HCT116 (cell line): Measurements from ENCODE around the gene NAB2. TPM values are rescaled to one million over a fixed set of nuclear protein-coding genes. Genes with fewer than 3 reads are reported as not detected.

ENCODE experiments used
- ATAC-seq: fragments of 200-7000 bp; cut with Tn5 transposase; 2 replicates; pipeline ENCODE4 v1.9.1; 2020; ENCODE audit warnings: mild to moderate bottlenecking, moderate library complexity
- BruUV-seq: library from RNA; stranded (reverse); fragments of 400-500 nt; replicated peaks from 2 replicates; lab custom pipeline; 2021; lab: Mats Ljungman, UMichigan
- CTCF ChIA-PET: fragments of 300-600 bp; sonication (Branson Sonifier 250); formaldehyde crosslinking; loops from one replicate; lab custom pipeline; 2021; ENCODE audit warnings: antibody characterized with exemption; lab: Charles Lee
- POLR2A ChIA-PET: fragments of 300-600, 350-600 bp; sonication (Branson Sonifier 250); formaldehyde crosslinking; loops from one replicate; lab custom pipeline; 2021; ENCODE audit warnings: antibody characterized with exemption; lab: Charles Lee
- RAD21 ChIA-PET, 2 experiments: fragments of 300-600 bp; sonication (Branson Sonifier 250); formaldehyde crosslinking; loops; one replicate each; lab custom pipeline; 2023; ENCODE audit warnings: low total read pairs in 2 of 2; ENCODE audit not compliant: uncharacterized antibody in 2 of 2, unreplicated experiment in 2 of 2, low non-redundant PET in 1 of 2; lab: Charles Lee
- DNase-seq: peaks from one replicate; pipeline ENCODE4 v3.0.0-alpha.2; 2010; ENCODE audit warnings: low read depth, low spot score
- H2AFZ ChIP-seq: fragments of 200-600 bp; shearing (Covaris generic), sonication (generic); 2 replicates; pipeline ENCODE4 v1.6.1; 2017; ENCODE audit warnings: low read depth, mixed run types, mixed read lengths, antibody characterized with exemption, low read length; ENCODE audit not compliant: poor library complexity, severe bottlenecking
- H3K27ac ChIP-seq: 2 replicates; pipeline ENCODE4 v1.5.1; 2012; ENCODE audit warnings: low read depth, low read length
- H3K27me3 ChIP-seq: fragments of 200-600 bp; sonication (generic); 2 replicates; pipeline ENCODE4 v1.6.1; 2016; ENCODE audit warnings: mixed run types, low read length, mixed read lengths; ENCODE audit not compliant: insufficient read depth
- H3K36me3 ChIP-seq, 2 experiments: fragments of 200-500 bp in 1 of 2; fragments of 200-600 bp in 1 of 2; sonication (Bioruptor generic) in 1 of 2; sonication (generic) in 1 of 2; 2 replicates each; pipeline versions ENCODE4 v1.5.1 to v1.6.1; 2014 to 2016; ENCODE audit warnings: low read length in 2 of 2, inconsistent platforms in 1 of 2, mixed read lengths in 1 of 2, mixed run types in 1 of 2; ENCODE audit not compliant: insufficient read depth in 2 of 2, control insufficient read depth in 1 of 2
- H3K4me1 ChIP-seq, 2 experiments: fragments of 200-600 bp in 1 of 2; sonication (generic) in 1 of 2; 2 replicates each; pipeline versions ENCODE4 v1.5.1 to v1.6.1; 2012 to 2017; ENCODE audit warnings: low read length in 2 of 2, inconsistent platforms in 1 of 2, mild to moderate bottlenecking in 1 of 2, mixed read lengths in 1 of 2, mixed run types in 1 of 2, moderate library complexity in 1 of 2; ENCODE audit not compliant: insufficient read depth in 2 of 2, control insufficient read depth in 1 of 2
- H3K4me2 ChIP-seq: fragments of 200-600 bp; sonication (generic); 2 replicates; pipeline ENCODE4 v1.6.1; 2017; ENCODE audit warnings: mixed run types, low read length, mixed read lengths
- H3K4me3 ChIP-seq, 2 experiments: fragments of 200-600 bp in 1 of 2; sonication (generic) in 1 of 2; replicated peaks in 1 of 2; 2 replicates each; pipeline ENCODE4 v1.5.1; 2011 to 2016; ENCODE audit warnings: low read length in 2 of 2, control low read depth in 1 of 2, low read depth in 1 of 2, mild to moderate bottlenecking in 1 of 2, mixed read lengths in 1 of 2, mixed run types in 1 of 2
- H3K79me2 ChIP-seq: fragments of 200-600 bp; sonication (generic); 2 replicates; pipeline ENCODE4 v1.6.1; 2017; ENCODE audit warnings: mild to moderate bottlenecking, mixed run types, low read length, moderate library complexity, mixed read lengths; ENCODE audit not compliant: insufficient read depth
- H3K9ac ChIP-seq: fragments of 200-600 bp; sonication (generic); 2 replicates; pipeline ENCODE4 v1.6.1; 2016; ENCODE audit warnings: low read length, mixed read lengths
- H3K9me2 ChIP-seq: fragments of 200-600 bp; sonication (generic), shearing (Covaris generic); 2 replicates; pipeline ENCODE4 v1.6.1; 2017; ENCODE audit warnings: mixed run types, mild to moderate bottlenecking, moderate library complexity; ENCODE audit not compliant: insufficient read depth
- H3K9me3 ChIP-seq, 2 experiments: fragments of 200-500 bp in 1 of 2; fragments of 200-600 bp in 1 of 2; sonication (Bioruptor generic) in 1 of 2; sonication (generic) in 1 of 2; 2 replicates each; pipeline ENCODE4 v1.6.1; 2014 to 2017; ENCODE audit warnings: low read length in 2 of 2, mixed read lengths in 2 of 2, inconsistent platforms in 1 of 2, low read depth in 1 of 2, mild to moderate bottlenecking in 1 of 2, mixed run types in 1 of 2, moderate library complexity in 1 of 2; ENCODE audit not compliant: control insufficient read depth in 1 of 2, insufficient read depth in 1 of 2
- H4K20me1 ChIP-seq: fragments of 200-600 bp; sonication (generic), shearing (Covaris generic); 2 replicates; pipeline ENCODE4 v1.6.1; 2017; ENCODE audit warnings: mixed run types, mild to moderate bottlenecking, moderate library complexity; ENCODE audit not compliant: insufficient read depth
- ATF3 ChIP-seq: IDR thresholded peaks from 2 replicates; pipeline ENCODE4 v1.6.1; 2012
- CBX3 ChIP-seq: IDR thresholded peaks from 2 replicates; pipeline ENCODE4 v1.6.1; 2012; ENCODE audit warnings: low read depth
- CTCF ChIP-seq, 3 experiments: fragments of 200-600 bp in 1 of 3; sonication (generic) in 1 of 3; IDR thresholded peaks in 2 of 3; conservative IDR thresholded peaks in 1 of 3; 2 replicates each; pipeline ENCODE4 v1.5.1; 2012 to 2017; ENCODE audit warnings: low read depth in 2 of 3, low read length in 2 of 3, antibody characterized with exemption in 1 of 3, borderline replicate concordance in 1 of 3, control low read depth in 1 of 3, mild to moderate bottlenecking in 1 of 3, mixed read lengths in 1 of 3, mixed run types in 1 of 3, moderate library complexity in 1 of 3; ENCODE audit not compliant: insufficient read depth in 1 of 3
- EZH2 ChIP-seq: fragments of 200-600 bp; sonication (generic); IDR thresholded peaks from 2 replicates; pipeline ENCODE4 v1.6.1; 2017; ENCODE audit warnings: antibody characterized with exemption, mixed run types
- EZH2phosphoT487 ChIP-seq: fragments of 200-600 bp; IDR thresholded peaks from 2 replicates; pipeline ENCODE4 v1.6.1; 2018; ENCODE audit warnings: antibody characterized with exemption, borderline replicate concordance
- MAX ChIP-seq: IDR thresholded peaks from 2 replicates; pipeline ENCODE4 v1.6.1; 2012
- POLR2AphosphoS5 ChIP-seq: IDR thresholded peaks from 2 replicates; pipeline ENCODE4 v1.6.1; 2011; ENCODE audit warnings: mild to moderate bottlenecking, low read depth, low read length, moderate library complexity
- SIN3A ChIP-seq: IDR thresholded peaks from 2 replicates; pipeline ENCODE4 v1.6.1; 2012; ENCODE audit warnings: low read depth
- SRF ChIP-seq: IDR thresholded peaks from 2 replicates; pipeline ENCODE4 v1.6.1; 2012; ENCODE audit warnings: low read depth
- ZBTB33 ChIP-seq: IDR thresholded peaks from 2 replicates; pipeline ENCODE4 v1.6.1; 2011; ENCODE audit warnings: mild to moderate bottlenecking, low read length, moderate library complexity; ENCODE audit not compliant: insufficient replicate concordance; ENCODE audit errors: extremely low read depth
- ZNF274 ChIP-seq: fragments of 200-500 bp; sonication (Bioruptor generic); IDR thresholded peaks from 2 replicates; pipeline ENCODE4 v1.6.1; 2014; ENCODE audit warnings: mild to moderate bottlenecking, low read depth, low read length, inconsistent platforms
- intact Hi-C: fragments of 100-400 bp; cut with micrococcal nuclease; formaldehyde crosslinking; loops from 2 replicates; pipeline ENCODE4 v1.10.0; 2022
- total RNA-seq: library from RNA; stranded (reverse); gene quantifications from one replicate; pipeline ENCODE4 v1.2.1, GENCODE V29; 2021; ENCODE audit not compliant: unreplicated experiment

The NAB2 gene
- total RNA-seq, 1 experiment from 2014 or later = 77.1 TPM

- Histone ChIP-seq H3K27me3 (peaks cover 20% of the 10 kb centered on the region; the same call in 1 of the 2 replicates), H3K79me2 (no peaks in the 10 kb centered on the region), H3K36me3 (no peaks in the 10 kb centered on the region), H3K27ac (no peak overlapping the region), H3K4me3 (no peak overlapping the region), H3K9me3 (no peaks in the 10 kb centered on the region), H3K9me2 (no peaks in the 10 kb centered on the region), H3K4me1 (no peaks in the 10 kb centered on the region), H3K4me2 (no peak overlapping the region), H2AFZ (no peak overlapping the region), H4K20me1 (no peaks in the 10 kb centered on the region), H3K9ac (no peak overlapping the region)
- RAD21 ChIA-PET = no interaction called here
- POLR2A ChIA-PET = interaction anchor here (1.4 kb wide), 1 partner anchor 8 kb away, joined by 3 read pairs; no protein-coding TSS in a partner anchor
- intact Hi-C loops = no loop called here
- ATAC-seq = no peak
- no peak for TF ChIP-seq POLR2AphosphoS5
- no peak for TF ChIP-seq ZBTB33
- no peak for TF ChIP-seq EZH2
- TF ChIP-seq ATF3 = no peak
- TF ChIP-seq CTCF (IDR thresholded peaks at IDR 0.05 in 2 of 3, conservative IDR thresholded peaks at IDR 0.05 in 1 of 3; ENCODE audit: borderline replicate concordance in 1 of 3, insufficient read depth in 1 of 3, low read depth in 2 of 3, low read length in 2 of 3) = no peak
- no peak for TF ChIP-seq SIN3A
- TF ChIP-seq ZNF274 = no peak
- TF ChIP-seq MAX = no peak
- no peak for TF ChIP-seq EZH2phosphoT487
- TF ChIP-seq CBX3 = no peak
- no peak for TF ChIP-seq SRF
- CTCF ChIA-PET = interaction anchor here (1.0 to 1.9 kb wide), 3 partner anchors 9 to 143 kb away, joined by 3 to 4 read pairs (median 3); partner anchors contain the start of gene MYO1A
- DNase-seq = no peak
- no TSS peak for BruUV-seq
Observed at GRCh38 chr12:57040211-57040610, 48.7 kb upstream of the NAB2 start.
